GM20431 (cell line): ENCODE results near the gene WBP11.
"Not testable (repeated sequence)": the region's sequence is repeated elsewhere in the genome, so short reads cannot be mapped to it uniquely, and the experiment has no call there.

ENCODE experiments used
- in situ Hi-C: fragments of 300-500 bp; cut with MseI, MboI; formaldehyde crosslinking; loops from one replicate; pipeline ENCODE4 v1.15.0; 2020; ENCODE audit warnings: low sequenced_read_pairs; ENCODE audit not compliant: unreplicated experiment

WBP11 gene

GRCh38 chr12:14741153-14741552 is 62.1 kb downstream of the WBP11 start:
- in situ Hi-C loops: no loop called here

GRCh38 chr12:14736441-14736840 is 66.8 kb downstream of the WBP11 start:
- in situ Hi-C loops: not testable (repeated sequence)
